Measurements from ENCODE around the gene PAFAH2. TPM values are rescaled to one million over a fixed set of nuclear protein-coding genes. Genes with fewer than 3 reads are reported as not detected.

The PAFAH2 gene
- total and polyA plus RNA-seq, 2 of the 8 experiments (the other 6 are each of a cell fraction or from before 2014, with no cell fraction given), result 7.7 to 9.3 TPM

- Histone ChIP-seq H3K79me2 (ENCODE audit: control insufficient read depth in 1 of 2, insufficient read depth in 2 of 2, low read length in 2 of 2) (no peaks in the 10 kb centered on the region), H3K9me3 (ENCODE audit: insufficient read depth in 2 of 2, low read depth in 1 of 2, low read length in 1 of 2) (0 out of 4 replicates have a peak, but pooled peaks cover 0 to 4% of the 10 kb centered on the region in 2 experiments), H3K9ac (replicated peaks in 1 of 4; ENCODE audit: extremely low read depth in 1 of 4, low read depth in 3 of 4, low read length in 3 of 4) (no peak overlapping the region), H3K79me1 (ENCODE audit: low read depth, low read length) (peaks cover 2% of the 10 kb centered on the region; the same call in 1 of the 2 replicates), H2BK20ac (ENCODE audit: low read length) (no peak overlapping the region), H2AK5ac (ENCODE audit: low read depth, low read length) (no peak overlapping the region), H3K23ac (ENCODE audit: insufficient read length) (no peak overlapping the region), H4K5ac (ENCODE audit: insufficient read length, low read depth, low read length) (no peak overlapping the region), H4K91ac (replicated peaks; ENCODE audit: insufficient read length, low read length) (no peak overlapping the region), H2BK15ac (ENCODE audit: low read length) (no peak overlapping the region), H3K4me3 (ENCODE audit: extremely low read depth in 1 of 4, insufficient read depth in 2 of 4, low read depth in 3 of 4, low read length in 4 of 4) (no peak overlapping the region), H2BK120ac (replicated peaks; ENCODE audit: low read depth, low read length) (no peak overlapping the region), H4K20me1 (replicated peaks in 1 of 2; ENCODE audit: control insufficient read depth in 1 of 2, insufficient read depth in 2 of 2, low read length in 2 of 2) (no peaks in the 10 kb centered on the region), H3K36me3 (ENCODE audit: control insufficient read depth in 2 of 4, insufficient read depth in 4 of 4, low read length in 3 of 4) (peaks cover 0 to 17% (median 10%) of the 10 kb centered on the region in 4 experiments; a peak in 6 of 8 replicates), H3K56ac (replicated peaks; ENCODE audit: insufficient read length, low read depth, low read length) (no peak overlapping the region), H2BK12ac (ENCODE audit: low read depth, low read length) (no peak overlapping the region), H3K18ac (ENCODE audit: extremely low read depth, low read length) (no peak overlapping the region), H2AFZ (ENCODE audit: low read length) (no peak overlapping the region), H3K27ac (ENCODE audit: low read depth, low read length) (no peak overlapping the region), H3K4me1 (replicated peaks in 1 of 4; ENCODE audit: control insufficient read depth in 3 of 4, insufficient read depth in 4 of 4, low read length in 3 of 4) (peaks cover 0 to 5% (median 3%) of the 10 kb centered on the region in 4 experiments; a peak in 2 of 7 replicates), H4K8ac (ENCODE audit: extremely low read depth, insufficient read depth, low read length) (no peak overlapping the region), H2BK5ac (ENCODE audit: low read depth, low read length) (no peak overlapping the region), H3K14ac (ENCODE audit: insufficient read length) (no peak overlapping the region), H3K4ac (replicated peaks; ENCODE audit: insufficient read length, low read depth, low read length) (no peak overlapping the region), H3K23me2 (ENCODE audit: low read depth, low read length) (peaks cover 2% of the 10 kb centered on the region; the same call in 1 of the 2 replicates), H3K27me3 (replicated peaks in 1 of 4; ENCODE audit: control insufficient read depth in 3 of 4, extremely low read depth in 1 of 4, insufficient read depth in 3 of 4, low read length in 3 of 4) (no peaks in the 10 kb centered on the region), H3K4me2 (ENCODE audit: insufficient read depth in 1 of 2, low read depth in 2 of 2, low read length in 2 of 2) (no peak overlapping the region)
- POLR2A ChIA-PET (ENCODE audit: partially characterized antibody), result no interaction called here
- WGBS, 2 experiments (ENCODE audit: extremely low coverage in 1 of 2, insufficient coverage in 1 of 2, insufficient read length in 1 of 2, insufficient replicate concordance in 2 of 2, low coverage in 1 of 2, low lambda C conversion rate in 2 of 2, missing lambda C conversion rate in 1 of 2), result 93% methylated on average over 6 of the region's 6 CpGs; no CpG with 5 or more reads in 1 of the 2 experiments
- CTCF ChIA-PET (ENCODE audit: partially characterized antibody), result interaction anchor here (0.8 to 4.7 kb wide), 7 partner anchors 9 to 62 kb away, joined by 3 to 37 read pairs (median 5); partner anchors contain the start of gene PAFAH2
- DNase-seq (ENCODE audit: low read depth in 1 of 2, low spot score in 2 of 2), result no peak
- no peak for FAIRE-seq
- no peak for TF ChIP-seq NRF1 (IDR thresholded peaks at IDR 0.05; ENCODE audit: low read depth, low read length)
- no peak for TF ChIP-seq TAF7 (optimal IDR thresholded peaks at IDR 0.05; ENCODE audit: borderline replicate concordance, low read depth, low read length)
- no peak for TF ChIP-seq GTF2F1 (IDR thresholded peaks at IDR 0.05; ENCODE audit: borderline replicate concordance, low read depth, low read length)
- TF ChIP-seq FOSL1 (IDR thresholded peaks at IDR 0.05; ENCODE audit: insufficient read depth, low read depth, low read length), result no peak
- TF ChIP-seq TEAD4 (IDR thresholded peaks at IDR 0.05; ENCODE audit: low read depth, low read length), result no peak
- no peak for TF ChIP-seq TBP (IDR thresholded peaks at IDR 0.05; ENCODE audit: low read depth, low read length)
- no peak for TF ChIP-seq SAP30 (IDR thresholded peaks at IDR 0.05; ENCODE audit: insufficient read depth, insufficient replicate concordance, low read length)
- TF ChIP-seq POLR2A (IDR thresholded peaks at IDR 0.05; ENCODE audit: control extremely low read depth in 1 of 2, low read depth in 2 of 2, low read length in 2 of 2), result no peak
- TF ChIP-seq CTCF (IDR thresholded peaks at IDR 0.05; ENCODE audit: control extremely low read depth in 1 of 3, insufficient read depth in 1 of 3, low read depth in 1 of 3, low read length in 3 of 3), result no peak
- TF ChIP-seq CBX5 (IDR thresholded peaks at IDR 0.05; ENCODE audit: low read depth, low read length), result no peak
- TF ChIP-seq HDAC6 (IDR thresholded peaks at IDR 0.05; ENCODE audit: low read depth, low read length), result no peak
- no peak for TF ChIP-seq SP4 (IDR thresholded peaks at IDR 0.05; ENCODE audit: low read length)
Measured at GRCh38 chr1:25958465-25958864, 39.4 kb downstream of the PAFAH2 start.

Measured in H1 (cell line).